ENCODE data around the gene PROM1. TPM values are rescaled to one million over a fixed set of nuclear protein-coding genes. Genes with fewer than 3 reads are reported as not detected.

Gene PROM1
- total RNA-seq, 6 experiments from 2014 or later = 0.86 to 2.2 (median 1.3) TPM

- Histone ChIP-seq H3K4me3 (no peak overlapping the region), H3K9me3 (no peaks in the 10 kb centered on the region), H3K27ac (no peak overlapping the region), H3K36me3 (no peaks in the 10 kb centered on the region), H3K27me3 (no peaks in the 10 kb centered on the region), H3K4me1 (peaks cover 0 to 19% (median 11%) of the 10 kb centered on the region in 4 donors)
- DNase-seq (no peak), ATAC-seq (no peak)
- TF ChIP-seq CTCF (IDR thresholded peaks at IDR 0.05) (no peak), POLR2A (IDR thresholded peaks at IDR 0.05) (no peak)
- WGBS (ENCODE audit: insufficient coverage, low coverage, low lambda C conversion rate, missing lambda C conversion rate) = 42% methylated on average over 2 of the region's 2 CpGs
- intact Hi-C loops (cut with DNase I) = loop anchor here in 1 of 2 donors (5.0 kb wide), 1 partner anchor 236 kb away; no protein-coding TSS in a partner anchor
Measured at GRCh38 chr4:16031546-16032395, 52.1 kb downstream of the PROM1 start.

GRCh38 chr4:16029886-16030285 lies 53.9 kb downstream of the PROM1 start:
- ATAC-seq (no peak), DNase-seq (no peak)
- H3K9me3 ChIP-seq = no peaks in the 10 kb centered on the region
- no peak overlapping the region for H3K27ac ChIP-seq
- no peaks in the 10 kb centered on the region for H3K27me3 ChIP-seq
- TF ChIP-seq CTCF (IDR thresholded peaks at IDR 0.05) (no peak), POLR2A (IDR thresholded peaks at IDR 0.05) (no peak)
- H3K4me1 ChIP-seq = peaks cover 0 to 26% (median 14%) of the 10 kb centered on the region in 4 donors
- no peaks in the 10 kb centered on the region for H3K36me3 ChIP-seq
- WGBS (ENCODE audit: insufficient coverage, low coverage, low lambda C conversion rate, missing lambda C conversion rate) = 44% methylated on average over 1 of the region's 1 CpG
- intact Hi-C loops (cut with DNase I) = loop anchor here (5.0 to 10.0 kb wide), 3 partner anchors 175 to 237 kb away; no protein-coding TSS in a partner anchor
- no peak overlapping the region for H3K4me3 ChIP-seq

GRCh38 chr4:16029262-16029661 lies 54.6 kb downstream of the PROM1 start:
- Histone ChIP-seq H3K4me3 (no peak overlapping the region), H3K9me3 (no peaks in the 10 kb centered on the region), H3K4me1 (peaks cover 0 to 23% (median 13%) of the 10 kb centered on the region in 4 donors), H3K27ac (no peak overlapping the region), H3K27me3 (no peaks in the 10 kb centered on the region), H3K36me3 (no peaks in the 10 kb centered on the region)
- 56% methylated on average over 4 of the region's 4 CpGs for WGBS (ENCODE audit: insufficient coverage, low coverage, low lambda C conversion rate, missing lambda C conversion rate)
- ATAC-seq (no peak), DNase-seq (no peak)
- intact Hi-C loops (cut with DNase I) = loop anchor here in 1 of 2 donors (10.0 kb wide), 2 partner anchors 176 to 236 kb away; no protein-coding TSS in a partner anchor
- TF ChIP-seq CTCF (IDR thresholded peaks at IDR 0.05) = no peak
- no peak for TF ChIP-seq POLR2A (IDR thresholded peaks at IDR 0.05)

- WGBS (ENCODE audit: insufficient coverage, low coverage, low lambda C conversion rate, missing lambda C conversion rate) = 63% methylated on average over 4 of the region's 4 CpGs
- DNase-seq = no peak
- ATAC-seq = no peak
- no peaks in the 10 kb centered on the region for H3K27me3 ChIP-seq
- intact Hi-C loops (cut with DNase I) = loop anchor here in 1 of 2 donors (10.0 kb wide), 2 partner anchors 177 to 237 kb away; no protein-coding TSS in a partner anchor
- peaks cover 0 to 16% (median 8%) of the 10 kb centered on the region in 4 donors for H3K4me1 ChIP-seq
- no peak overlapping the region for H3K27ac ChIP-seq
- H3K9me3 ChIP-seq = no peaks in the 10 kb centered on the region
- no peak for TF ChIP-seq CTCF (IDR thresholded peaks at IDR 0.05)
- TF ChIP-seq POLR2A (IDR thresholded peaks at IDR 0.05) = no peak
- no peak overlapping the region for H3K4me3 ChIP-seq
- H3K36me3 ChIP-seq = no peaks in the 10 kb centered on the region
Measured at GRCh38 chr4:16027626-16028025, 56.2 kb downstream of the PROM1 start.
